Measurements from ENCODE around the gene PDPR.
"Not testable (repeated sequence)": the region's sequence is repeated elsewhere in the genome, so short reads cannot be mapped to it uniquely, and the experiment has no call there.

PDPR gene

DNA sequence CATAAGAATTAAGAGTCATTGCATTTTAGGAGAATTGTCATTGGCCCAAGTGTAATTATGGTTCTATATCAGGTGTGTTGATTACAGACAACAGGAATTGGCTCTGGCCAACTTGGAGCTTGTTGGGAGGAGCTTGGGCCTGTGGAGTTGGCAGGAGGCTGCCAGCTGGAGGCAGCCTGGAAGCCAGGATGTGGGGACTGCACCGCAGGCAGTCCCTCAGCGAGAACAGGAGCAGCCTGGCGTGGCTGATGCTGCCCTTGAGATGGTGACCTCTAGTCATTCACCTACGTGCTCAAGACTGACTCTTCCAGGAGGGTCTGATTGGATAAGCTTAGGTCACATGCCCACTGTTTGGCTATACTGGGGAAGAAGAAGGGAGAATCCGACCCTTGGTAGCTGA lies 13.6 kb downstream of the PDPR start:
- not testable (repeated sequence) for DNase-seq

- not testable (repeated sequence) for DNase-seq
These were observed 14.7 kb downstream of the PDPR start for GRCh38 chr16:70128844-70129243.

GRCh38 chr16:70135796-70136195 lies 21.7 kb downstream of the PDPR start:
- not testable (repeated sequence) for DNase-seq

- DNase-seq, result not testable (repeated sequence)
These were observed 22.5 kb downstream of the PDPR start for GRCh38 chr16:70136595-70136994.

DNA sequence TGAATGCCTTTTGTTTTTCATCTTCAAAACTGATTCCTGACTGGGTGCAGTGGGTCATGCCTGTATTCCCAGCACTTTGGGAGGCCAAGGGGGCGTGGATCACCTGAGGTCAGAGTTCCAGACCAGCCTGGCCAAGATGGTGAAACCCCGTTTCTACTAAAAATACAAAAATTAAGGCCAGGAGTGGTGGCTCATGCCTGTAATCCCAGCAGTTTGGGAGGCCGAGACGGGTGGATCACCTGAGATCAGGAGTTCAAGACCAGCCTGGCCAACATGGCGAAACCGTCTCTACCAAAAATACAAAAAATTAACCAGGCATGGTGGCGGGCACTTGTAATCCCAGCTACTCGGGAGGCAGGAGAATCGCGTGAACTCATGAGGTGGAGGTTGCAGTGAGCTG lies 28.6 kb downstream of the PDPR start:
- DNase-seq, result not testable (repeated sequence)

GRCh38 chr16:70143231-70143895 lies 29.2 kb downstream of the PDPR start:
- DNase-seq, result not testable (repeated sequence)

DNA sequence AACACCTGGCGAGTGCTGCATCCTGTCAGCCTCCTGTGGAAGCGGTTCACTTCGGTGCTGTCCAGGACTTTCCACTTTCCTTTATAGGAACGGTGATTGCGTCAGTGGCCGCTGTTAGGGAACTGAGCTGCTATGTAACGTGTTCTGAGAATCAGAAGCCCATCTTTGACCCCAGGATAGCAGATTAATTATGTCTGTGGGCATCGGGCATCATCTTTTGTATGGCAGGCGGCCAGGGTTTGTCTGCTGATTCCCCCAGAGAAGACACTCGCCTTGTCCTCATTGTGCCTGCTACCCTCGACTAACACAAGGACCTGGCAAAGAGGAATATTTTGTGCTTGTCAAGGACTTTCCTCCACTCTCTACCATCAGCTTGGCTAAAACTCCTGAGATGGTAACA lies 33.7 kb downstream of the PDPR start:
- not testable (repeated sequence) for DNase-seq

DNA sequence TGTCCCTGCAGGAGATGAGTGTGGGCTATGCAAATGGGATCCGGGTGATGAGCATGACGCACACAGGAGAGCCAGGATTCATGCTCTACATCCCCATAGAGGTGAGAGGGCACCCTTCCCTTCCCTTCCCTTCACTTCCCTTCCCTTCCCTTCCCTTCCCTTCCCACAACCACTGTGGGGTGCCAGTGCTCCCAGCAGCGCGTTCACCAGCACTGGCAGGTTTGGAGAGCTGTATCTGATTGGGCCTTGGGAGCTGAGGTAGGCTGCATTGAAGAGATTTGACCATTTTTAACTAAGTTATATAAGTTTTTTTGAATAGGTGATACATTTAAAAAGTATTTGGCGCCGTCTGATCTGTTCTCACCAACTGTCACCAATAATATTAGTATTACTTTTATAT lies 34.3 kb downstream of the PDPR start:
- DNase-seq, result not testable (repeated sequence)

GRCh38 chr16:70149296-70149695 lies 35.2 kb downstream of the PDPR start:
- DNase-seq, result not testable (repeated sequence)

DNA sequence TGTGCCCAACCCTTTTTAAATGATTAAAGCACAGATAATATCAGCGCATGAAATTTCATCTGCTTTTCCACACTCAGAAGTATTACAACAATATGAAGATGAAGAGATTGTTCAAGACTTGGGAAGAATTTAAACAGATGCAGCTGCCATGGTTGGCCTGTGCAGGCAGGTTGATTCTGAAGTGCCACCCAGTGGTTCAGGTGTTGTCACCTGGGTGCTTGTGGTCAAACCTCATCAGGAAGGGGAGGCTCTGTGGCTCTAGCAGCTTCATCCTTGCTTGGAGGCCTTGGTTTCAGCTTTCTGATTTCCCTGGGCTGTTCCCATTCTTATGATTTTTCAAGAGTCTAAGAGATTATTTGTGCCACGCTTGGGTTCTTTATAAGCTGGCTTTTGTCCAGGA lies 37.3 kb downstream of the PDPR start:
- DNase-seq, result no peak

- no peak for DNase-seq
These were observed 37.9 kb downstream of the PDPR start for GRCh38 chr16:70151941-70152509.

DNA sequence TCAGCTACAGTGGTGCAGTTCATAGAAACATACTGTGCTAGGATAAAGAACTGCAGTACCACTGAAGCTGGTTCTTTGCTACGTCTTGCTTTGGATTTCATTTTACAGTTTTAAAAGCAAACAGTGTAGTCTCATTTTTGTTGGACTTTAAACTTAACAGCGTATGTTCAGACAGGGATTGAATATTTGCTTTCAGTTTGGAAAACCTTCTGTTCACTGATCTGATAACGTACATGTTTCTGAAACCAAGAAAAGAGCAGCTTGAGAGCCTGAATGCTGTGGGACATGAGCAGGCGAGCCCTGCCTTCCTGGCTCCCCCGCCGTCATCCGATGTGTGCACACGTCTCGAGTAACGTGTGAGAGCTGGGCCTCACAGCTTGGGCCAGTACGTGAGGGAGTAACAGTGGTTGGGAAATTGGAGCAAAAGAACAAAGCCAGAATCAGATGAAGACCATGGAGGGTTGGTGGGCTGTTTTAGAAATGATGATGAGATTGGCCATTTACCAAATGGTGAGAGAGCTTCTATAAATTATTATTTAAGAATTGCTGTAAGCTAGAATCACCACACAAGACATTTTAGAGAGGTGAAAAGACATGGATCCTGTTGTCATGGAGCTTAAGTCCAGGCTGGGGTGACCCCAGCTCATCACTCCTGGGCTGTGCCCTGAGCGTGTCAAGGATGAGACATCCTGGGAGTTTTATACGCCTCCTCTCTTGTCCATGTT lies 38.6 kb downstream of the PDPR start:
- DNase-seq, result no peak

GRCh38 chr16:70154736-70155135 lies 40.6 kb downstream of the PDPR start:
- DNase-seq, result not testable (repeated sequence)

DNA sequence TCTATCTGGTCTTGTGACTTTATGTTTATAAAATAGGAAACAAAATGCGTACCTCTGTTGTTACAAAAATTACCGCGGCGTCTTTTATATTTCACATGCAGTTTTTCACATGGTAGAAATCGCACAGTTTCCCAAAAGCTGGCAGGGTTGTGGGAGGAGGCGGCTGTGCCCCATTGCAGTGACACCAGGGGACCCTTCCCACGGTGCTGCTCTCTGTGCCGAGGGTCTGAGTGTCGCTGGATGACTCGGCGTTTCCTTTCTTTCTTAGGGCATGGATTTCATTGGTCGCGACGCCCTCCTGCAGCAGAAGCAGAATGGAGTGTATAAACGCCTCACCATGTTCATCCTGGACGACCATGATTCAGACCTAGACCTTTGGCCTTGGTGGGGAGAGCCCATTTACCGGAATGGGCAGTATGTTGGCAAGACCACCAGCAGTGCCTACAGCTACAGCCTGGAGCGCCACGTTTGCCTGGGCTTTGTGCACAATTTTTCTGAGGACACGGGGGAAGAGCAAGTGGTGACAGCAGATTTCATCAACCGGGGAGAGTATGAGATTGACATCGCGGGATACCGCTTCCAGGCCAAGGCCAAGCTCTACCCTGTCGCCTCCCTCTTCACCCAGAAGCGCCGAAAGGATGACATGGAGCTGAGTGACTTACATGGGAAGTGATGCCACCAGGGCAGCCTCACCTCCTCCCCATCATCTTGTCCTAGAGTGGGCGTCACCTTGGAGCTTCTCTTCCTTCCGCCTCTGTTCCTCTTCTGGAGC lies 42.3 kb downstream of the PDPR start:
- no peak for DNase-seq

GRCh38 chr16:70157105-70157476 lies 43.0 kb downstream of the PDPR start:
- DNase-seq, result no peak

GRCh38 chr16:70157477-70158260 lies 43.5 kb downstream of the PDPR start:
- DNase-seq, result no peak

DNA sequence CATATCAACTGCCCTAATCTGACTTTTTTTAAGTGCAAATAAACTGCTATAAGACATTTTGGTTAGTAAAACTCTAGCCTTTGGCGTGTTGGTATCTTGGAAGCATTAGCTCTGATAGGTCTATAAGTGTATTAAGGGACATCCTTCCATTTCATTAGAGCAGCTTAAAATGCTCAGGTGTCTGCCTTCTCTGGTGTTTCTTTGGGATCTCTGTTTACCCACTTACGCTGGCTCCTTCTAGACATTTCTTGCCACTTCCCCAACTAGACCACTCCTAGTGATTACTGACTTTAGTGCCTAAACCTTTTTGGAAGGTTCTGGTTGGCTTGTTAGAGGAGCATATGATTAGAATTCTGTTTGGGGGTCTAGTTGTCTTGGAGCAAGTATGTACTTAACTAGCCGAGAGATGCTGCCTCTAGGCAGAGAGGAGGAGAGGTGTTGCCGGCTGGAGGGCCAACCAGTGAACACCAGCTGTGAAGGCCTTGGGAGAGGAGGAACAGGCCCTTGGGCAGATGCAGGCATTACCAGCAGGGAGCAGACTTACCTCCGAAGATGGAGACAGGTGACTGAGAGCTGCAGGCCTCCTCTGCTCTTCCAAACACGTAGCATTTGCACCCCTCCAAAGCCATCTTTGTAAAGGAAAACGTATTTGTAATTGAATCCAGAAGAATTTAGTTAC lies 44.3 kb downstream of the PDPR start:
- no peak for DNase-seq

- no peak for DNase-seq
These were observed 45.5 kb downstream of the PDPR start for GRCh38 chr16:70159355-70160348.

- DNase-seq, result no peak
These were observed 46.3 kb downstream of the PDPR start for GRCh38 chr16:70160388-70160787.
